GM23338 (cell line): Measurements from ENCODE around the gene DPF3.

ENCODE experiments used
- CREB1 ChIP-seq: fragments of 250-450 bp; sonication (Bioruptor Pico); IDR thresholded peaks from 2 replicates; pipeline ENCODE4 v1.5.0; 2020; ENCODE audit warnings: low read depth, mild to moderate bottlenecking, moderate library complexity
- CTCF ChIP-seq, 2 experiments: fragments of 200-600 bp in 1 of 2; sonication (generic) in 1 of 2; conservative IDR thresholded peaks; 2 replicates each; pipeline versions ENCODE4 v1.5.1 to v1.6.1; 2016 to 2017; ENCODE audit warnings: antibody characterized with exemption in 2 of 2, low read depth in 2 of 2, mild to moderate bottlenecking in 2 of 2, moderate library complexity in 1 of 2

GRCh38 chr14:72883109-72883508 lies 10.8 kb downstream of the DPF3 start:
- no peak for TF ChIP-seq CTCF (conservative IDR thresholded peaks at IDR 0.05; ENCODE audit: low read depth in 2 of 2)
- no peak for TF ChIP-seq CREB1 (CRISPR knock-in tag)
